HG02938 (cell line): ENCODE results near the gene EDEM1.

ENCODE experiments used
- ATAC-seq: cut with Tn5 transposase; IDR thresholded peaks from one replicate; pipeline ENCODE4 v1.9.1; 2021; ENCODE audit warnings: mild to moderate bottlenecking, moderate library complexity; ENCODE audit not compliant: unreplicated experiment

The EDEM1 gene

GRCh38 chr3:5197470-5198312, 10.2 kb downstream of the EDEM1 start:
- peak; percentile 75 for ATAC-seq

- ATAC-seq, result no peak
Observed at GRCh38 chr3:5198313-5198677, 10.8 kb downstream of the EDEM1 start.

GRCh38 chr3:5198986-5199731, 11.7 kb downstream of the EDEM1 start:
- peak; percentile 35 for ATAC-seq

- no peak for ATAC-seq
Observed at GRCh38 chr3:5201536-5201935, 14.0 kb downstream of the EDEM1 start.

GRCh38 chr3:5202222-5202621, 14.7 kb downstream of the EDEM1 start:
- ATAC-seq, result no peak

GRCh38 chr3:5205165-5205941, 17.8 kb downstream of the EDEM1 start:
- peak; percentile 97 for ATAC-seq

- no peak for ATAC-seq
Observed at GRCh38 chr3:5210926-5211325, 23.4 kb downstream of the EDEM1 start.

GRCh38 chr3:5212628-5213573, 25.4 kb downstream of the EDEM1 start:
- ATAC-seq, result no peak

- no peak for ATAC-seq
Observed at GRCh38 chr3:5213574-5213966, 26.1 kb downstream of the EDEM1 start.

GRCh38 chr3:5214352-5214751, 26.8 kb downstream of the EDEM1 start:
- ATAC-seq, result no peak

GRCh38 chr3:5217824-5218595, 30.5 kb downstream of the EDEM1 start:
- ATAC-seq, result no peak

- no peak for ATAC-seq
Observed at GRCh38 chr3:5218815-5219214, 31.3 kb downstream of the EDEM1 start.

GRCh38 chr3:5219216-5219615, 31.7 kb downstream of the EDEM1 start:
- no peak for ATAC-seq

GRCh38 chr3:5220193-5220592, 32.7 kb downstream of the EDEM1 start:
- ATAC-seq, result no peak

- no peak for ATAC-seq
Observed at GRCh38 chr3:5220667-5221431, 33.3 kb downstream of the EDEM1 start.

- no peak for ATAC-seq
Observed at GRCh38 chr3:5221701-5222100, 34.2 kb downstream of the EDEM1 start.

- ATAC-seq, result no peak
Observed at GRCh38 chr3:5222283-5223005, 34.9 kb downstream of the EDEM1 start.

GRCh38 chr3:5226783-5227182, 39.3 kb downstream of the EDEM1 start:
- peak; percentile 48 for ATAC-seq
